ENCODE data around the gene GPR39.

DNA sequence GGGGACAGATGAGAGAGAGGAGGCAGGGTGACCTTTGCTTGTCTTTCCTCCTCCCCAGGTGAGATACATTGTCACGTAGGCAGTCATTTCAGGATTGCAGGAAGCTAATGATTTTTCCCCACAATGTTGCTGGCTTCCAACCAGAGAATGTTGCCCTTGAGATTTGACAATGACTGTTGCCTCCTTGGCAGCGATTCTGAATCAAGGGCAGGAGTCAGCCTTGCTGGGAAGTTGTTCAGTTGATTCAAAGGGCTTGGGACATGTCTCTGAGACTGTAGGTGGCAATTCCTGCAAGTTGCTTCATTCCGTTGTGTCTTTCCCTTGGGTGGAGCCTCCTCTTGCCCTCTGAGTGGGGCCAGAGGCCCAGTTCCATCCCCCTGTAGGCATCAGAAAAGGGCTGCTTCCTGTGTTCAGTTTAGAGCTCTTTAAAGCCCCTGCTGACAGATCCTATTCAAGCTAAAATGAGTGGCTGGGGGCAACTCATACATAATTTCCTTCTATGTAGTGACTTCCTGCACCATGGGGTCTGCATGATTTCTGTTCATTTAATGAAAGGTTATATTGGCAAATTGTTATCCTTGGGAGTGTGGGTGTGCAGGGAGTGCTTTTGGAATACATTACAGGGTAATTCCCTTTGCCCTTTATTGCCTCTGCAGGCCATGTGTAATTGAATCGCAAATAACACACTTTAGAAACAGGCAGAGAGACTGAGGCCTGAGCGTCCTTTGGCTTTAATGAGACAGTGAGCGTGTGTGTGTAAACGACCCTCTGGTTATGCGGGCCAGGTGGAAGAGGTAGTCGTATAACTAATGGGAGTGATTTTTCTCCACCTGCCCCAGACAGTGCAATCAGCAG lies 52.4 kb downstream of the GPR39 start:
- TF ChIP-seq, protein P1, sequence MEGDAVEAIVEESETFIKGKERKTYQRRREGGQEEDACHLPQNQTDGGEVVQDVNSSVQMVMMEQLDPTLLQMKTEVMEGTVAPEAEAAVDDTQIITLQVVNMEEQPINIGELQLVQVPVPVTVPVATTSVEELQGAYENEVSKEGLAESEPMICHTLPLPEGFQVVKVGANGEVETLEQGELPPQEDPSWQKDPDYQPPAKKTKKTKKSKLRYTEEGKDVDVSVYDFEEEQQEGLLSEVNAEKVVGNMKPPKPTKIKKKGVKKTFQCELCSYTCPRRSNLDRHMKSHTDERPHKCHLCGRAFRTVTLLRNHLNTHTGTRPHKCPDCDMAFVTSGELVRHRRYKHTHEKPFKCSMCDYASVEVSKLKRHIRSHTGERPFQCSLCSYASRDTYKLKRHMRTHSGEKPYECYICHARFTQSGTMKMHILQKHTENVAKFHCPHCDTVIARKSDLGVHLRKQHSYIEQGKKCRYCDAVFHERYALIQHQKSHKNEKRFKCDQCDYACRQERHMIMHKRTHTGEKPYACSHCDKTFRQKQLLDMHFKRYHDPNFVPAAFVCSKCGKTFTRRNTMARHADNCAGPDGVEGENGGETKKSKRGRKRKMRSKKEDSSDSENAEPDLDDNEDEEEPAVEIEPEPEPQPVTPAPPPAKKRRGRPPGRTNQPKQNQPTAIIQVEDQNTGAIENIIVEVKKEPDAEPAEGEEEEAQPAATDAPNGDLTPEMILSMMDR (IDR thresholded peaks at IDR 0.05), result no peak
- TF ChIP-seq POLR2AphosphoS5 (IDR thresholded peaks at IDR 0.05; ENCODE audit: low read depth, low read length), result no peak
- TF ChIP-seq, protein P2, sequence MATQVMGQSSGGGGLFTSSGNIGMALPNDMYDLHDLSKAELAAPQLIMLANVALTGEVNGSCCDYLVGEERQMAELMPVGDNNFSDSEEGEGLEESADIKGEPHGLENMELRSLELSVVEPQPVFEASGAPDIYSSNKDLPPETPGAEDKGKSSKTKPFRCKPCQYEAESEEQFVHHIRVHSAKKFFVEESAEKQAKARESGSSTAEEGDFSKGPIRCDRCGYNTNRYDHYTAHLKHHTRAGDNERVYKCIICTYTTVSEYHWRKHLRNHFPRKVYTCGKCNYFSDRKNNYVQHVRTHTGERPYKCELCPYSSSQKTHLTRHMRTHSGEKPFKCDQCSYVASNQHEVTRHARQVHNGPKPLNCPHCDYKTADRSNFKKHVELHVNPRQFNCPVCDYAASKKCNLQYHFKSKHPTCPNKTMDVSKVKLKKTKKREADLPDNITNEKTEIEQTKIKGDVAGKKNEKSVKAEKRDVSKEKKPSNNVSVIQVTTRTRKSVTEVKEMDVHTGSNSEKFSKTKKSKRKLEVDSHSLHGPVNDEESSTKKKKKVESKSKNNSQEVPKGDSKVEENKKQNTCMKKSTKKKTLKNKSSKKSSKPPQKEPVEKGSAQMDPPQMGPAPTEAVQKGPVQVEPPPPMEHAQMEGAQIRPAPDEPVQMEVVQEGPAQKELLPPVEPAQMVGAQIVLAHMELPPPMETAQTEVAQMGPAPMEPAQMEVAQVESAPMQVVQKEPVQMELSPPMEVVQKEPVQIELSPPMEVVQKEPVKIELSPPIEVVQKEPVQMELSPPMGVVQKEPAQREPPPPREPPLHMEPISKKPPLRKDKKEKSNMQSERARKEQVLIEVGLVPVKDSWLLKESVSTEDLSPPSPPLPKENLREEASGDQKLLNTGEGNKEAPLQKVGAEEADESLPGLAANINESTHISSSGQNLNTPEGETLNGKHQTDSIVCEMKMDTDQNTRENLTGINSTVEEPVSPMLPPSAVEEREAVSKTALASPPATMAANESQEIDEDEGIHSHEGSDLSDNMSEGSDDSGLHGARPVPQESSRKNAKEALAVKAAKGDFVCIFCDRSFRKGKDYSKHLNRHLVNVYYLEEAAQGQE (IDR thresholded peaks at IDR 0.05; ENCODE audit: insufficient read depth in 1 of 2, low read depth in 2 of 2, low read length in 1 of 2), result no peak

Measured in Panc1 (cell line).